Choroid plexus epithelial cell (primary cell): Measurements from ENCODE around the gene C6orf132.
A peak's percentile ranks its signal among the peaks of the same experiment; 100 is the strongest.

Experiments
- DNase-seq: peaks from one replicate; pipeline ENCODE4 v3.0.0-alpha.2; 2010; ENCODE audit warnings: low read depth
- H3K4me3 ChIP-seq: 2 replicates; pipeline ENCODE4 v1.5.1; 2011; ENCODE audit warnings: low read depth, mild to moderate bottlenecking, control low read depth, low read length, moderate library complexity
- CTCF ChIP-seq: conservative IDR thresholded peaks from 2 replicates; pipeline ENCODE4 v1.5.1; 2011; ENCODE audit warnings: low read depth, mild to moderate bottlenecking, control low read depth, inconsistent platforms, low read length, moderate library complexity

Gene C6orf132

GRCh38 chr6:42078386-42078785, 64.0 kb downstream of the C6orf132 start:
- no peak overlapping the region for H3K4me3 ChIP-seq
- DNase-seq = no peak
- no peak for TF ChIP-seq CTCF

GRCh38 chr6:42075159-42075838, 67.1 kb downstream of the C6orf132 start:
- peak; percentile 83 for DNase-seq
- peak; percentile 98 for TF ChIP-seq CTCF
- no peak overlapping the region for H3K4me3 ChIP-seq

- TF ChIP-seq CTCF = no peak
- no peak for DNase-seq
- H3K4me3 ChIP-seq = no peak overlapping the region
Measured at GRCh38 chr6:42073287-42073686, 69.1 kb downstream of the C6orf132 start.

- no peak overlapping the region for H3K4me3 ChIP-seq
- TF ChIP-seq CTCF = no peak
- no peak for DNase-seq
Measured at GRCh38 chr6:42071881-42072583, 70.4 kb downstream of the C6orf132 start.

- TF ChIP-seq CTCF = peak; percentile 12
- DNase-seq = no peak
- H3K4me3 ChIP-seq = no peak overlapping the region
Measured at GRCh38 chr6:42068872-42069522, 73.4 kb downstream of the C6orf132 start.

GRCh38 chr6:42068173-42068572, 74.2 kb downstream of the C6orf132 start:
- DNase-seq = no peak
- no peak for TF ChIP-seq CTCF
- H3K4me3 ChIP-seq = no peak overlapping the region
